Stimulated activated CD8-positive, alpha-beta memory T cell treated with anti-CD3 and anti-CD28 coated beads, Interleukin-2, amount 100 ng/mL, for 1 hour (primary cell): ENCODE data around the gene PPDPF.
A peak's percentile ranks its signal among the peaks of the same experiment; 100 is the strongest.
"Not testable (repeated sequence)": the region's sequence is repeated elsewhere in the genome, so short reads cannot be mapped to it uniquely, and the experiment has no call there.

Experiments used
- DNase-seq, 2 donors: peaks; one replicate each; pipeline ENCODE4 v3.0.0-alpha.2; 2020; ENCODE audit warnings: low read depth in 2 of 2

The PPDPF gene

DNA sequence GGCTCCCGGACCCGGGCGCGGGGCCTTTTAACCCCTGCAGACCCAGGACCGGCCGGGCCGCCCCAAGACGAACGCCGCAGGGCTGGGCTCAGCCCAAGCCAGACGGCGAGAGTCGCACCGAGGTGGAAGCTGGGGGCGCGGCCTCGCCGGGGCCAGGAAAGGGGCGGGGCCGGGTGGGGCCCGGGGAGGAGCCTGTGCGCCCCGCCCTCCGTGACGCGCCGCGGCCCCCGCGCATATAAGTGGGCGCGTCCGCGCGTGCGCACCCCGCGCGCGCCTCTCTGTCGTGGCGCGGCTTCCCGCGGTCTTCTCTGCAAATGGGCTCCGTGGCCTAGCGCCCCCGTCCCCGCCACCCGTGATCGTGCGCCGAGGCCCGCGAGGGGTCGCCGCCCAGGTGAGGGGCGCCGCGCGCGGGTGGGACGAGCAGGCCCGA, at the start of gene PPDPF:
PPDPF (plus strand) TSS at position 262 of the 430 bp plus-strand sequence. CDS start 544 bp downstream, outside the sequence.
- peak; percentile 70 to 79 for DNase-seq

DNA sequence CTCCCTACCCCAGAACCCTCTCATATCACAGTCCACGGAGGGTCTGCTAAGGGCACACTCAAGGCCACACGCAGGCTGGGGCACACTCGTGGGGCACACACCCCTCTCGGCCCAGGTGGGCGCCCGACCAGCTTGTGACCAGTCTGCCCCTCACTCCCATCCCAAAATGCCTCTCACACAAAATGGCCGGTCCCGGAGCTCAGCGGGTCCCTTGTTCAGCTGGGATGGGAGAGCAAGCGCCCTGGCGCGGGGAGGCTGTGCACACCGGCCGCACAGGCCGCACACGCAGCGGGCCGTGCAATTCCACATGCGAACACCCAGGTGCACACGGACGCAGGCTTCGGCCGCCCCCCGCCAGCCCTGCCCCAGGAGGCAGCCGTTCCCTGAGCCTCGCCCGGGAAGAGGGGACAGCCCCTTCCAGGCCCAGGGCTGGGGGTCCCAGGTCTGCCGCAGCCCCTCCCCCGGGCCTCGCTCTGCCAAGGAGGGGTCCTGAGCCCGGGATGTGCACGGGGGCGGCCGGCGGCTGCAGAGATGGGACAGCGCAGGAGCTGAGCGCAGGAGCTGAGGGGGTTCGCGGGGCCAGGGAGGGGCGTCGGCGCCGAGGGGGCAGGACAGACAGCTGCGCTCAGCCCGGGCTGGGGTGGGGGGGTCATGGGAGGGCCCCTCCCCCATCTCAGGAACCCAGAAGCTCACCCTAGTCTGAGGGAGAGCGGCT, 49.4 kb upstream of the PPDPF start:
- no peak for DNase-seq

- DNase-seq: no peak
Measured at GRCh38 chr20:63471717-63471980, 48.9 kb upstream of the PPDPF start.

DNA sequence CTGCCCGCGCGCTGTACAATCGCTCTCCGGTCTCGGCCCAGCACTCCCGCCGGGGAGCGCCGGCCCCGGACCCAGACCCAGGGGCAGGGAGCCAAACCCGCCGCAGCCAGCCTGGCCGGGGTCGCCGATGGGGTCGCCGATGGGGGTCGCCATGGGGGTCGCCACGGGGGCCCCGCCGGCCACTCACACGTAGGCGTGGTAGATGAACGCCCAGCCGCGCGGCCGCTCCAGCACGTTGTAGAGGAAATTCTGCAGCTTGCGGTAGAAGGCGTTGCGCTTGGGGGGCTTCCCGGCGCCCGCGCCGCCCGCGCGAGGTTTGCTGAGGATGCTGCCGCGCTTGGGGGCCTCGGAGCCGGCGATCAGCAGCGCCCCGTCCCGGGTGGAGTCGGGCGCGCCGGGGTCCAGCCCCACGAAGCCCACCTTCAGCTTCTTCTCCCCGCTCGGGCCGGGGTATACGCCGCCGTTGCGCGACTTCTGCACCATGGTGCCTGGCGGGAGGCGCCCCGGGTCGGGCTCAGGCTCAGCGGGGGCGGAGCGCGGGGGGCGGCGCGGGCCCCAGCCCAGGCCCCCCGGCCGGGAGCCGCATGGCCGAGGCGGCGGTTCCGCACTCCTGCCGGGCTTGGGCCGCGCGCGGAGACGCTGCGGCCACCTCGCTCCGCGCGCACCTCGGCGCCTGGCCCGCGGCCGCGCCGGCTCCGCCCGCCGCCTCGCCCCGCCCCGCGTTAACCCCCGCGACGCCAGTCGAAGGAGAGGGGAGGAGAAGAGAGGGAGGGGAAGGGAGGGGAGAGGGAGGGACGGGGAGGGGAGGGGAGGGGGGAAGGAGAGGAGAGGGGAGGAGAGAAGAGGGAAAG, 48.4 kb upstream of the PPDPF start, which contains the start of gene KCNQ2:
KCNQ2 (minus strand) TSS at position 675 of the 851 bp plus-strand sequence; CDS start at position 483, 192 bp downstream.
- no peak for DNase-seq

GRCh38 chr20:63472862-63473390, 47.6 kb upstream of the PPDPF start:
- no peak for DNase-seq

DNA sequence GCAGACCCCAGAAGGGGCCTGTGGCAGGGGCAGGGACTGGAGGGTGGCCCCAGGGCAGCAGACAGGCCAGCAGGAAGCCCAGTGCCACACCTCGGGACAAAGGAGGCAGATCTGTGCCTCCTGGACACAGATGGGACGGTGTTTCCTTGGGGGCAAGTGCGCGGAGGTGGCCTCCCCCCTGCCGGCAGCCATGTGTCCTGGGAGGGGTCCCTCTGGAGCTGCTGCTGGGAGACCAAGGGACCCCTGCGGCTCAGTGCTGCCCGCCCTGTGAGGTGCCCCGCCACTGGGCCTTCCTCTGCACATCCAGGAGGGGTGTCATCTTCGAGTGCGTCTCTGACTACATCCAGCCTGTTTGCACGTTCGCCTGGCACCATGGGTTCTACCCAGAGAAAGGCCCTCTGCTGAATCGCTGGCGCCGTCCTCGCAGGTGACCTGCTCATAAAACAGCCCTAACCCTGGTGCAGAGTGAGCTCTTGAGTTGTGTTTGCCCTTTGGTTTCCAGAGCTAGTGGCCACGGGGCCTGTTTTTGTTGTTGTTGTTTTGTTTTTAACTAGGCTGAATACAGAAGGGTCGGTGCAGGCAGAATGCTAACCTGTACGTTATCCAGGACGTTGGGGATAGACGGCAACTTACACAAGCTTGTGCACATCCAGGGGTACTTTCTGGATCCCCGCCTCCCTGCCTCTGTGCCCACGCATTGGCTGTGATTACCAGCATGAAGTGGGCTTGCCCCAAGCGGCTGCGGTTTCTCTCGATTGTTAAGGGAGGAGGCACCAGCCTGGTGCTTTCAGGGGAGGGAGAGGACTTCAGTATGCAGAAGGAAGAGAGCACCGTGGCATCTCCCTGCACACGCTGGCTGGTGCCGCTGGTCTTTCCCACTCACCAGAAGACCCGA, 46.8 kb upstream of the PPDPF start:
- no peak for DNase-seq

DNA sequence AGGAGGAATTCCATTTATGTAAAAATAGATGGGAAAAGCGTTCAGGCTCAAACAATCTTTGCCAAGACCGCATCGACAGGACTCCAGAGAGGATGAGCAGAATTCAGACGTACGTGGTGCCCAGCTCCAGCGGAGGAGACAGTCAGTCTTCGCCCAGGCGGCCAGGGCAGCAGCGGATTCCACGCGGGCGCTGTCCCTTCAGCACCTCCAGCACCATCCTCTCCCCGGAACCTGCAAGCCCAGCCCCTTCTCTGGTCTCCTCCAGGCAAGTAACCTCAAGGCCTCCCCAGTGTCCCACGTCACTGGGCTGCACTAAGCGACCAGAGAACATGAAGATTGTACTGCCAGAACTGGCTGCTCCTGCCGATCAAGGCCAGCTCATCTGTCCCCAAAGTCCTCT, 45.4 kb upstream of the PPDPF start:
- DNase-seq: no peak

- no peak for DNase-seq
Measured at GRCh38 chr20:63477061-63477616, 43.4 kb upstream of the PPDPF start.

DNA sequence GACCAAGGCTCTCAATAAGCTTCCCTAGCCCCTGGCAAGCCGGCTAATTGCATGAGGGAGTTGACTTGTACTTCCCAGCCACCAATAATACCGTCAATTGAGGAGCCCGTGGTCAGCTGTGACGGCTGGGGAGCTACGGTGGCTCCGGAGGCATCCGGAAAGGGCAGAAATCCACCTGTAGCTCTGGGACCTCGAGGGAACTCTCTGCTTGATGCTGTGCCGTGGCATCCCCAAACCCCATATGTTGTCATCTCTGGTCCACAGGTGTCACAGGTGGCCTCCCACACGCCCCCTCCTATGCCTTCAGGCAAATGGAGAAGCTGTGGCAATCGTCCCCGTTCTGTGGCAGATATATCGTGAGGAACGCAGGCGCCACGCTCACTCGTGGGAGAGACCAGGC, 42.6 kb upstream of the PPDPF start:
- DNase-seq: no peak

DNA sequence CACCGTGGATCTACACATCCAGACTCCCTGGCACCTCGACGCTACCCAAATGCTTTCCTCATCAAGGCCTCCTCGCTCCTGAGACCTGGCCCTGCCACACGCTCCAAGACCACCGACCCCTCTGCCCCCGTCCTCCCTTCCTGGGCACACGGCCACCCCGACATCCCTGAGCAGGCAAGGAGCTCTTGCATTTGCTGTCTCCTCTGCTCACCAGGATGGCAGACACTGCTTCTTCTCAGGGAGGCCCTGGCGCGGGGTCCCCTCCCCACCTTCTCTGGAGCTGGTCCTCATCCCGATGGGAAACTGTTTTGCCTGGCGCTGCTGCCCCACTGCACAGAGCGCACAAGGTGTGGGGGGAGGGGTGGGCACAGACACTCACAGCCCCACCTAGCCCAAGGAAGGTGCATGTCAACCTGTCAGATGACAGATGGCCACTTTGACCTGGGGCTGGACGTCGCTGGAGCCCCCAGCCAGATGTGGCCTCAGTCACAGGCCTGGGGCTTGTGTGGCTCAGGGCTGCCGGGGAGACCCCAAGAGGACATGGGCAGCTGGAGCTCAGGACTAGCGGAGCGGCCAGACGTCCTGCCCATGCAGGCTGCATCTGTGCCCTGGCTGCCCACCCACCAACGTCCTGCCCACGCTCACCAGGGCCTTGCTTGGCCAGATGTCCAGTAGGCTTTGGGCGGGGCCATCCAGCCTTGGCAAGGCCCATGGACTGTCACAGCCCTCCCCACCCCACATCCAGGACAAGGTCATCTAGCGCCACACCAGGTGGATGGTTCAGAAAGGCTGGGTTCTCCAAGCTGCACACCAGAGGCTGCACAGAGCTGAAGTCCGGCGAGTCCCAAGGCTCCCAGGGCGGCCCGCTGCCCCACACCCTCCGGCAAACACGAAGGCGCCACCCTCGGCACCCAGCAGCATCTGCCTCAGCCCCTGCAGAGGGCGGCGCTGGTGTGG, 41.9 kb upstream of the PPDPF start:
- DNase-seq: no peak

- not testable (repeated sequence) for DNase-seq
Measured at GRCh38 chr20:63479695-63480419, 40.7 kb upstream of the PPDPF start.

GRCh38 chr20:63481503-63481902, 39.1 kb upstream of the PPDPF start:
- no peak for DNase-seq

GRCh38 chr20:63482021-63482587, 38.5 kb upstream of the PPDPF start:
- no peak for DNase-seq

DNA sequence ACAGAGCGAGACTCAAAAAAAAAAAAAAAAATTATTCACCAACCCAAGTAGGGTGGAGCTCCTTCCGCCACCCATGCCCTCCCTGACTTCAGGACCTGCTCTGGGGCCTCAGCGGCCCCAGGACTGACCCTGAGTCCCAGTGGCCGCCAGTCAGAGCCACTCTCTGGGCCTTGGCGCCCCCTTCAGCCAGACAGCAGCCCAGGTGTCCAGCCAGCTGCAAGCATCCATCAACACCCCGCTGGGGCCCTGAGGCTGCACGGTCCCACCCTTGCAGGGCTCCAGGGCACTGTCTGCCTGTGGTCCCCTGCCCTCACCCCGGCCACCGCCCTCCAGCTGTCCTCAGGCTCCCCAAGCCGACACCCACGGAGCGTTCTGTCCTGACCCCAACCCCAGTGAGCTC, 36.7 kb upstream of the PPDPF start:
- DNase-seq: no peak

DNA sequence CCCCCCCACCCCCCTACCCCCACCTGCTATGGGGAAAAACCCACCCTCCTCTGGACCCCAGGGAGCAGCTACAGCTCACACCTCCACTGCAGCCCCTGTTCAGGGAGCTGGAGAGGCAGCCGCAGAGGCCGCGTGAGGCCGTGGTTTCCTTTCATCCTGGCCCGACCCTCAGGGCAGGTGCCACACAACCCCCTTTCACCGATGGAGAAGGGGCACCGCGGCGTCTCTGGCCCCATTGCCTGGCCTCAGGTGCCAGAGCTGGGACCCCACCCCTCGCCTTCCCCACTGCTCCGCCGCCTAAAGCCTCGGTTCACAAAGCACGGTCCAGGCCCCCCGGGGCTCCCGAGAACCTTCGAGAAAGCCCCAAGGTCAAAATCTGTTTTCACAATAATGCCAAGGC, 36.3 kb upstream of the PPDPF start:
- DNase-seq: no peak

GRCh38 chr20:63484651-63485403, 35.7 kb upstream of the PPDPF start:
- no peak for DNase-seq

GRCh38 chr20:63486300-63486855, 34.2 kb upstream of the PPDPF start:
- DNase-seq: no peak

- no peak for DNase-seq
Measured at GRCh38 chr20:63487116-63487764, 33.3 kb upstream of the PPDPF start.
